ENCODE measurements around the gene PLK2.

Gene PLK2

GRCh38 chr5:58411372-58411771 is 48.5 kb downstream of the PLK2 start:
- no peak for TF ChIP-seq CTCF (IDR thresholded peaks at IDR 0.05; ENCODE audit: insufficient read depth, low read depth, low read length, missing control alignments)
- DNase-seq (ENCODE audit: low read depth) = peak; percentile 93
- H3K4me3 ChIP-seq (ENCODE audit: low read length) = no peak overlapping the region

- no peak overlapping the region for H3K4me3 ChIP-seq (ENCODE audit: low read length)
- peak; percentile 96 for DNase-seq (ENCODE audit: low read depth)
- no peak for TF ChIP-seq CTCF (IDR thresholded peaks at IDR 0.05; ENCODE audit: insufficient read depth, low read depth, low read length, missing control alignments)
Observed at GRCh38 chr5:58410441-58410840, 49.4 kb downstream of the PLK2 start.

- H3K4me3 ChIP-seq (ENCODE audit: low read length) = no peak overlapping the region
- no peak for TF ChIP-seq CTCF (IDR thresholded peaks at IDR 0.05; ENCODE audit: insufficient read depth, low read depth, low read length, missing control alignments)
- DNase-seq (ENCODE audit: low read depth) = peak; percentile 89
Observed at GRCh38 chr5:58407042-58407719, 52.7 kb downstream of the PLK2 start.

GRCh38 chr5:58406394-58406793 is 53.5 kb downstream of the PLK2 start:
- peak; percentile 32 for DNase-seq (ENCODE audit: low read depth)
- no peak overlapping the region for H3K4me3 ChIP-seq (ENCODE audit: low read length)
- no peak for TF ChIP-seq CTCF (IDR thresholded peaks at IDR 0.05; ENCODE audit: insufficient read depth, low read depth, low read length, missing control alignments)

GRCh38 chr5:58405175-58405574 is 54.7 kb downstream of the PLK2 start:
- no peak for TF ChIP-seq CTCF (IDR thresholded peaks at IDR 0.05; ENCODE audit: insufficient read depth, low read depth, low read length, missing control alignments)
- H3K4me3 ChIP-seq (ENCODE audit: low read length) = no peak overlapping the region
- DNase-seq (ENCODE audit: low read depth) = peak; percentile 92

GRCh38 chr5:58404734-58405133 is 55.2 kb downstream of the PLK2 start:
- TF ChIP-seq CTCF (IDR thresholded peaks at IDR 0.05; ENCODE audit: insufficient read depth, low read depth, low read length, missing control alignments) = no peak
- peak; percentile 65 for DNase-seq (ENCODE audit: low read depth)
- no peak overlapping the region for H3K4me3 ChIP-seq (ENCODE audit: low read length)
